ENCODE results near the gene IYD.

IYD gene

DNA sequence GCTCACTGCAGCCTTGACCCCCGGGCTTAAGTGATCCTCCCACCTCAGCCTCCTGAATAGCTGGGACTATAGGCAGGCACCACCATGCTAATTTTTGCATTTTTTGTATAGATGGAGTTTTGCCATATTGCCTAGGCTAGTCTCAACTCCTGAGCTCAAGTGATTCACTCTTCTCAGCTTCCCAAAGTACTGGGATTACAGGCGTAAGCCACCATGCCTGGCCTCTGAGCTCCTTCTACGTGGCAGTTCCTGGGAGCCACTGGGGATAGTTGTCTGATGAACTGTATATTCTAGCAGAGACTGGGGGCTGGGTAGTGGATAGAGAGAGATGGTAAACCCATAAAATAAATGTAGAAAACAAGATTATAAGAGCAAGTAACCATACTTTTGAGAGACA, 26.1 kb downstream of the IYD start:
- no peak for DNase-seq (ENCODE audit: low read depth, low spot score)

DNA sequence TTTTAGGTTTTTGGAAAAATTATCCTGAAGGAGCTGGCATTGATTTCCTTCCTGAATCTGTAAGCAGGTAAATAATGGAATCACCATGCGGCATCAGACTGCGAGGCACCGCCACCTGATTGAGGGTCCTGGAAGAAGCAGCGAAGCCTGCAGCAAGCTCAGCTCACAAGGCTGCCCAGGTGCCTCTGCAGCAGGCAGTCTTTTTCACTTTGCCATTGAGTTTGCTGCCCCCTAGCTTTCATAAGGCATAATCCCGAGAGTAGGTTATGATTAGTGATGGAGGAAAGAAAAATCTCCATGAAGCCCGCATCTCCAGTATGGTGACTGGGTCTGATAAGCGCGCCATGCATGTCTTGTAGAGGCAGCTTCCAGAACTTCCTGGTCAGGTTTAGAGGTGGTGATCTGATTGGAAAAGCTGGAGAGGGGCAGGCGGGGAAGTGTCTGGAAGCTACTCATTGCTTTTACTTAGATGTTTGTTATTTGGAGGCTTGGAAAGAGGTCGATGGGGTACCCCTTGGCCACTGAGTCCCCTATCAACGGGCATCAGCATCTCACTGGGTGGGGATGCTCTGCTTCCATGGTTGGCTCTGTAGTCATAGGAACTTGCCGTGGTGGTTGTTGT, 26.7 kb downstream of the IYD start:
- no peak for DNase-seq (ENCODE audit: low read depth, low spot score)

DNA sequence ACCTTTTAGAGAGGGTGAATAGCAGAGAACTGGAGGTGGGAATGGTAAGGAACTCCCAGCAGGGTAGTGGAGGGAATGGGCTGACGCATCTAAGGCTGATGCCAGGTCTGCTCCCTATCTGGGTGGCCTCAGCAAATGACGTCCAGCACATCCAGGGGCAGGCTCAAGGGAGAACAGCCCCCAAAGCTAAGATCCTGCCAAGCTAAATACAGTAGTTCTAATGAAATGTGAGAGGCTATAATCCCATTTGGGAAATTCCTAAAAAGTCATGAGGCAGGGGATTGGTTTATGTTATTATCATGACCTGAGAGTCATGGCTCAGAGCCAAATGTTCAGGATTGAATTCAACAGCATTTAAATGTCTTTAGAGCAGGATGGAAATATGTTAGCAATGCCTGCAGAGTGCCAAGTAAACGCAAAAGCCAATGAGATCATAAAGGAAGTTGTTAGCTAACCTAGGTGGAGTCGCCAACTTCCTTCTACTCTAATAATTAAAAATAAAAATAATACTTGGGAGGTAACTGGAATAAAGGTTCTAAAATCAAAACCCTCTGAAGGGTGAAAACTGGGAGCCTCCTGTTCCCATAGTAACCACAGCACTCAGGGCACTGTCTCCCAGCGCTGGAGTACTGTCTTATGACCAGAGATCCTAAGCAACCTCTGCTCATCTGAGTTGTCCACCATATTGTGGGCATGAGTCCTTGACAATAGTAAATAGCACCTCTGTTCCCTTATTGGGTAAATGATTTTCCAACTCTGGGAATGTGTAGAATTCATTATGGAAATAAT, 34.8 kb downstream of the IYD start:
- no peak for DNase-seq (ENCODE audit: low read depth, low spot score)

DNA sequence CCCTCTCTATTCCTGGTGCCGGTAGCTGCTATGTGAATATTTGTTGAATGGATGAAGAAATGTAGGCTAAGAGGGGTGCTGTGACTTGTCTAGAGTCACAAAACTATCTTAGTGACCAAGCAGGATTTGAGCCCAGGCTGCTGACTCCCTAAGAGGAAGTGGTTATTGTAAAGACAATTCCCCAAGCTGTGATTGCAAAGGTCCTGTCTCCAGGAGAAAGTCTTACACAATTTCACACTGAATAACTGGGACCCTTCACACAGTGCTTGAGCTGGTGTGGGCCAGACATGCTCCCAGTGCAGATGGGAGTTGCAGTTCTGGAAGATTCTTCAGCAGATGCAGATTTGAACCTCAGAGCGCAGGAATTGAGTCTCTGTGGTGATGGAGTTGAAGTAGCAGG, 38.1 kb downstream of the IYD start:
- no peak for DNase-seq (ENCODE audit: low read depth, low spot score)

DNA sequence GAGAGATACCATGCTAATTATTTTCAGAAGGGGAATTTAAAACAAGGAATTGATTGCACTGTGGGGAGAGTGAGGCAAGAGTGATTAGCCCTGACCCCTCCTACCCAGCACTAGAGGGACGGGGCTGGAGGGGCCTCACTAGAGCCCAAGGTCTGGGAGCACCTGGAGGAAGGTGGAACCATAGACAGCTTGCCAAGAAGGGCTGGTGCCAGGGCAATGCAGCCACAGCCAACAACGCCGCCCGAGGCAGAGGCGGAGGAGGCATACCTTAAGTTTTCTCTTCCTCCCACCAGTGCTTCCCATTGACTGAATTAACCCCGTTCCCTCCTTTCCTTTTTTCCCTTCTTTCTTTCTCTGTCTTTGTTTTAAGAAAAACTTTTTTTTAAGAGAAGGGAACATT, 40.0 kb downstream of the IYD start:
- DNase-seq (ENCODE audit: low read depth, low spot score) = no peak

DNA sequence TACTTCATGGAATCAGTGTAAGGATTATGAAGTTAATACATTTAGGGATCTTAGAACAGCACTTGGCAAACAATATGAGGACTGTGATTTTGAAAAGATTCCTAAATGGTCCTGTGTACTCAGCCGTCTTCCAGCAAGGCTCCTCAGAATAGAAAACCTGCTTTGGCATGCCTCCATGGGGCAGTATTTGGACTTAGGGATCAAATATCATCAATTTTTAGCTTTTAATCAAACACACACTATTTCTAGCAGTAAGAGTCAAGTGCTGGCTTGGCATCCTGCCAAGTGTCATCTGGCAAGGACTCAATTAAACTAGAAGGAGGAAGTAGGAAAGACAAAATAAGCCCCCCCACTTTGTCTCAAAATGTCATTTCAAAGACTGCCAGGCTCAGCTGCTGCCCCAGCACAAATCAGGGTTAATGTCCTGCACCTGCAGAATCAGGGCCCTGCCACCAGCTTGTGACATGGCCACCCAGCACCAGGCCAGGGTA, 40.8 kb downstream of the IYD start:
- no peak for DNase-seq (ENCODE audit: low read depth, low spot score)

DNA sequence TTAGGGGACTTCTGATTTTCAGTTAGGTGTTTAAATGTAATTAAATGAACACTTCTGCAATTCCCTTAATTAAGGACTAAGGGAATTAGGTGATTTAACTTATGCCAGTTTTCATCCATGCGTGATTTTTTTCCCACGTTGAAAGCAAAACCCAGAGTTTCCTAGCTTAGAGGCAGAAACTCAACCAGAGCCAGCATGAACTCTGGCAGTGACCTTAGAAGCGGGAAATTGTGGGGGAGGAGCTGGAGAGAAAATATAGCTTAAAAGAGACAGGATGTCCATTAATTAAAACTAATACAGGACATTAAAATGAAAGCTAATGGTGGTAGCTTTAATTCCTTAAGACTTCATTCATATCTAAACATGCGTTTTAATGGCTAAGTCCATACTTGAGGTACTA, 41.6 kb downstream of the IYD start:
- no peak for DNase-seq (ENCODE audit: low read depth, low spot score)

DNA sequence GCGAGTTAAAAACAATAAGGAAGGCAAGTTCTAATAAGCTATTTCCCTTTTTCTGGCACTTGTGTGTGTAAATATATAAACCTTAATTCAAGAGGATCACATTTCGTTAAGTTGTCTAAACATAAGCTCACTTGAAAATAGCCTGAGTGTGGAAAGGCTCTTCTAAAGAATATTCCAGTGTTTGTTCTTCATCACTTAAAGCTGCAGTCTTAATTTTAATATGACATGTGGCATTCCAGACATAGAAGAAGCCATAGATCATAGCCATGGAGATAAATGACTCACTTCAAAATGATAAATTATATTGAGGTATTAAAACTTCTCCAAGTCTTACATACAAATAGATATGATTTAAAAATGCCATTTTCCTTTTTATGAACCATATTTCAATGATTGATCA, 42.1 kb downstream of the IYD start:
- no peak for DNase-seq (ENCODE audit: low read depth, low spot score)

DNA sequence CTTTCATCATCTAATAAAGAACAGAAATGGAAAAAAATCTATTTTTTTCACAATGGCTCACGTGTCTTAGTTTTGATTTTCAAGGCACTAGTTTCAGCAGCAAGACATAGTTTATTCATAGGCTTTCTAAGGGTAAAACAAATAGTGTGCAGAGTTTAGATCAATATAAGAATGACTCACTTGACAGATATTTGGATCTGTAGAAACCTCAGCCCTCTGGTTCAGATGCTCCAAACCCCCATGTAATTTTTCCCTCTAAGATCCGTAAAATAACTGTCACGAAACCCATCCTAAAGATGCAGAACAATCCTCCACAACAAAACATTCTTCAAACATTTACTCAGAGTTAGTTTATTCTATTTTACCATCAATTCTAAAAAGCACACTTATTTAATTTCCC, 43.4 kb downstream of the IYD start:
- DNase-seq (ENCODE audit: low read depth, low spot score) = no peak

DNA sequence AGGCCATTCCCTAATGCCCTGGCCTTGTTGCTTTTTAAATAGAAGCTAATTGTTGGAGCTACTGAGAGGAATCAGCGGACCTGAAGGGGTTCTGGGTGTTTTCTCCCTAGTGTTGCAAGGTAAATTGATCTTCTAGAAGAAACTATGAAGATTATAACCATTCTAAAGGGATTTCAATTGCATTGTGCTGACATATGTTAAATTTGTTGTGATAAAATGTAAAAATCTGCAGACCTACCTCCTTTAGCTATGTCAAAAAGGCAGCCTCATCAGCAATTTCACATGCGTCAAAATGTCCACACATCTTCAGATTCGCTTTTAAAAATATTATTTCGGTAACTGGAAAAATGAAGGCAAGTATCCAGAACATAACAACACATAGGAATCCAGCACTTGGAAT, 44.4 kb downstream of the IYD start:
- no peak for DNase-seq (ENCODE audit: low read depth, low spot score)

DNA sequence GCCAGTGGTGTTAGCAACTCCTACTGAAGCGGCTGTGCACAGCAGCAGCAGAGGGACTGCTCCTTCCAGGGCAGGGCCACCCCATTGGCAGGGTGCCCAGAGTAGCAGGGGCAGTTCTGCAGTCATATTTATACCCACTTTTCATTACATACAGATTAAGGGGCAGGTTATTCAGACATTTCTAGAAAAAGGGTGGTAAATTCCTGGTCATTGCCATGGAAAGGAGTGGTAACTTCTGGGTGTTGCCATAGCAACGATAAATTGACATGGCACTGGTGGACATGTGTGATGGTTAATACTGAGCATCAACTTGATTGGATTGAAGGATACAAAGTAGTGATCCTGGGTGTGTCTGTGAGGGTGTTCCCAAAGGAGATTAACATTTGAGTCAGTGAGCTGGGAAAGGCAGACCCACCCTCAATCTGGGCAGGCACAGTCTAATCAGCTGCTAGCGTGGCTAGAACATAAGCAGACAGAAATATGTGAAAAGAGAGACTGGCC, 45.0 kb downstream of the IYD start:
- DNase-seq (ENCODE audit: low read depth, low spot score) = no peak

DNA sequence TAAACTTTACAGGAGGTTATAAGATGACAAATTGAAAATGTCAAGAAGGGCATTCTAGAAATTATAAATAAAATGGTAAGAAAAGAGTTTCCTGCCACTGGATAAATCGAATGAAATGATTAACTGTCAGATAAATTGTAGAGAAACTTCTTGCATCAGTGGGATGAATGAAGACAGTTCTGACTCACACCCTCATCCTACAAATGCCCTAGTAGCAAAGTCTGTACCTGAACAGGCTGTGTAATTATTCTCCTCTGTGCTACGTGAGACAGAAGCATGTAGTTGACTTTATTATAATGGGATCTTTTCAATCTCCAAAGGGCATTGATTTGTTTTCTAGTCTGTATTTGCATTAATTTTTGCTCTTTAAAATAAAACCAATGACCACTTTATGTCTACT, 47.3 kb downstream of the IYD start:
- no peak for DNase-seq (ENCODE audit: low read depth, low spot score)

DNA sequence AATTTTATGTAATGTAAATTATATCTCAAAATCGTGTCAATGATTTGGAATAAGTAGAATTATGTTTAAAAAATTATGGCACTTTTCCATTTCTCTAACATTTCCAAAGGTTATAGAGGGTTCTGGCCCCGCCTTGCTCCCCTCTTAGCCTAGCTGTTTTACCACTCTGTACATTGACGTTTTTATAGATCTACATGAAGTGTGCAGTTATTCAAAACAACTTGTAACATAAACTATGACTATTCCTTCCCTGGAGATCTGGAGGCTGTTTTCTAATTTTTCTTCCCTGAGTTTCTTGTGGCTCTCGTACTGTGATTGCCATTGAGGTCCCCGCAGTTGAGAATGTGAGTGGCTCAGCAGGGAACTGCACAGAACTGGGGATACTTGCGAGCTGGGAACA, 48.4 kb downstream of the IYD start:
- no peak for DNase-seq (ENCODE audit: low read depth, low spot score)

DNA sequence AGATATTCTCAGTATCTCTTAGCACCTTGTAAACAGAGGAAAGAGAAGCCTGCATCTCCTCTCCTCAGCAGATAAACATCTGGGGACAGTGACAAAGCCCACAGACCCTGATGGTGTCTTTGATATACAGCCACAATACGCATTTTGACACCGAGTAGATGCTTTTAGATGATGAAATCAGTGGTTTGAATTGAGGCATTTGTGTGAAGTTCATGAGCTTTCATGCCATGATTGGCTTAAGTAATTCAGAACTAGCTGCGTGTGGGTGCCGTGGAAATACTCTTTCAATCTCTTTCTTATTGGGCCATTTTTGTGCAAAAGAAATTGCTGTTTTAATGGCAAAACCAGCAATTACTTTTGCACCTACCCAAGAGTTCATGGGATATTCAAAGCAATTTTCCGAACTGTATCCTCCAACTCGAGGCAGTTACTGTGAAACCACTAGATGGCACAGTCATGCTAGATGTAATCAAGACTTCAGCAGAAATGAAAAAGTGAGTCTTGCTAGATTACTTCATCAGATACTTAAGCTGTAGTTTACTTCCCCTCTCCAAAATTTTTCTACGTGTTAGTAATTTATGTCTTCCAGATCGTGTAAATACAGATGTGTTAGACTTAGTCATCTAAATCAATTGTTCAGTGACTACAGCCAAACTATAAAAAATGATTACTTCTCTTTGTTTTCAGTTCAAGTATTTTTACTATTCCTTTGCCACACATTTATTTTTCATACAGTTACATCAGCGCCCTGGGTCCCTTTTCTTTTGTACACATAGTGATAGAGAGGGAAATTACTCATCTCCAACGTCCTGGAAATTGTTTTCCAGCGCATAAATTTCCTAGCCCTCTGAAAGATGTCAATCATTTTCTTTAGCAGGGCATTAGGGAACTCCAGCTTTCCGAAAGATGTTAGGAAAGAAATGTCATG, 49.4 kb downstream of the IYD start:
- no peak for DNase-seq (ENCODE audit: low read depth, low spot score)

DNA sequence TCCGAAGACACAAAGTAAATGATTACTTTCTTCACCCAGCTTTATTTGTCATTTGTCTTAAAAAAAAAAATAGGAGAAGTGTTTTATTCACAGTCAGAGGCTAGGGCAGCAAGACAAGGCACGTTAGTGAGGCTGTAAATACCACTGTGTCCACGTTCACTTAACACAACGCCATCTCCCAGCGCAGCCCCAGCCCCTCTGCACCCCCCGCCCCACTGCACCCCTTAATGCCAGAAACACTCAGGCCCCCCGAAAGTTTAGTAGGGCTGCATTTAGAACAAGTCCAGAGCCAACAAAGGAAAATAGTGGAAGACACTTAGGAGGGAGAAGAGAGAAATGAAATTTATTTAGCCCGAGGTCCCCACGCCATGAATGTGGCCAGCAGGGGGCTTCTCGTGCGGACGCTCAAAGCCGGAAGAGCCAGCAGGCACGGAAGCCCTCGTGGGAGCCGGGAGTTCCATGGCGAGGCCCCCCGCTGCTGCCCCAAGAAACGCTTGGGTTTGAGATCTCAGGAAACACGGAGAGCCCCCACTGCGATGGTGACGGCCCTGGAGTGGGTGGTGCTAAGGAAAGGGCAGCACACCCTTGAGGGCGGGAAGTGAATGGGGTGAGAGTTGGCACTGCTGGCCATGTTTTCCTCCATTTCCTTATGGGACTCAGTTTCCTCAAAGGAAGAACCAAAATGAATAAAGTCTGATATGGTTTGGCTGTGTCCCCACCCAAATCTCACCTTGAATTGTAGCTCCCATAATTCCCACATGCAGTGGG, 50.2 kb downstream of the IYD start:
- no peak for DNase-seq (ENCODE audit: low read depth, low spot score)

DNA sequence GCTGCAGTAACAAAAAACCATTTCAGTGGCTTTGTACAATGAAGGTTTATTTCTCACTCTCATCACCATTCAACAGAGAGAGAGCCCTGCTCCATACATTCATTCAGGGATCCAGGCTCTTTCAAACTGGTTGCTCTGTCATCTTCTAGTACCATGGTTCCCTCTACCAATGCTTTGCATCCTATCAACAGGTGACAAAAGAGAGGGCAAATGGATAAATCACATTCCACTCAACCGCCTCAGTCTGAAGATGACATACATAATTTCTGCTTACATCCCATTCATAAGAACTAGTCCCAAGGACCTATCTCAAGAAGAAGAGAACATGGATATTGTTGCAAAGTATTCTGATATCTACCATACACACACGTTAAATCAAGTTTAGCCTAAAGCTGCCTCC, 51.6 kb downstream of the IYD start:
- DNase-seq (ENCODE audit: low read depth, low spot score) = no peak

DNA sequence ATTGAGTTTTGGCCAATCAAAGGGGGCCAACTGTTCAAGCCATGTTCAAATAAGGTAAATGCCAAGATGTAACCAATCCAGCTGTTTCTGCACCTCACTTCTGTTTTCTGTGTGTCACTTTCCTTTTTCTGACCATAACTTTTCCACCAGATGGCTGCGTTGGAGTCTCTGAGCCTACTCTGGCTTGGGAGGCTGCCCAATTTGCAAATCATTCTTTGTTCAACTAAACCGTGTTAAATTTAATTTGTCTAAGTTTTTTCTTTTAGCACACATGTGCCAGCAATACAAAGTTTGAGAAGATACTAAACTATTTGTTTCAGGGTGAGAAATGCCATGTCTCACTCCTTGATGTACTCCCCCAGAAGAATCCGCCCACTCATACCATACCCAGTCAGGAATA, 52.1 kb downstream of the IYD start:
- DNase-seq (ENCODE audit: low read depth, low spot score) = no peak

DNA sequence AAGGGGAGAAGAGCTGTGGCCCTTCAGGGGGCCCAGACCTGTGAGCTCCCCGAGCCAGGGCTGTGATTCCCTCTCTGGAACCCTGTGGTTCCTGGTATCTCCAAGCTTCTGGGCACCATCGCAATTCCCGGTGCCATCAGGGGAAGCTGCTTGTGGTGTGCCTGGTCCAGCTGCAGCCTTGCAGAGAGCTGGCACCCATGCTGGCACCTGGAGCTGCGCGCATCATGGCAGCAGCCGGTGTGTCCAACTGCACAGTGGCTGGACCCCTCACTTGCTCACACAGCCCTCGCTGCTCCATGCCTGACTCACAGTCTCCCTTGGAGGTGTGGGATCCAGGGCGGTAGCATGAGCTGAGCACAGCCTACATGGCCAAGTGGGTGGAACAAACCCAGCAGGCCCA, 56.7 kb downstream of the IYD start:
- DNase-seq (ENCODE audit: low read depth, low spot score) = no peak

DNA sequence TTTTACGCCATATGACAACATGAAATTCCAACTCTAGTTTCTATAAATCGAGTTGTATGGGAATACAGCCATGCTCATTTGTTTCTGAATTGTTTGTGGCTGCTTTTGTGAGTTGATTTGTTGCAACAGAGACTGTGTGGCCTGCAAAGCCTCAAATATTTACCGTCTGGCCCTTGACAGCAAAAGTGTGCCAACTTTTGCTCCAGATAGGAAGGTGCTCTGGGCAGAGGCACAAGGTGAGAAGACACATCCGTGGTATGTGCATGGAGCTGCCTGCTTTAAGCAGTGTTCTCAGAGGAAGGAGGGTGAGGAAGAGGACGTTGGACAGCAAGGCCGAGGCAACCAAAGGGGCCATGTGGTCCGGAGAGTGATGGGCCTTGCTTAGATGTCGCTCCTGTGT, 57.4 kb downstream of the IYD start:
- DNase-seq (ENCODE audit: low read depth, low spot score) = no peak

DNA sequence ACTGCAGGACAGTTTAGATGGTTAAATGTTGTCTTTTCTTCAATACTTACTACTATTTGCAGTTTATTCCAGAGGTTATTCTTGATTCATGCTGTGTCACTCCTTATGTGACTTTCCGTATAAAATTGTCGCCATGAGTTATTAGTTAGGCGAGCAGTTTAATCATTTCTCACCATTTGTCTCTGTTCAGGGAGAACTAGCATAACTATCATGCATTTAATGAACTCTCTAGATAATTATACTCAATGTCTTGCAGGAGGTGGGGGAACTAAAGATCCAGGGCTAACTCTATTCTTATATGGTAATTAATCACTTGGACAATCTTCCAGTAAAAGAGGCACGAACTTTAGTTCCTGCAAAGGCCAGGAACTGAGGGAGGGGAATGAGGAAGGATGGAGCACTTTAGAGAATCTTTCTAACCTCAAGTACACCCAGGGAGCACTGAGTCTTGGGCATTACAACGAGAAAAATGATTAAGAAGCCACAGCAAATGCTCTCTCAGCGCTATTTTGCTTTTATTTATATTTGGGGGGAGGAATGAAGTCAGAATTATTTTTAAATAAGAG, 58.3 kb downstream of the IYD start:
- DNase-seq (ENCODE audit: low read depth, low spot score) = no peak

DNA sequence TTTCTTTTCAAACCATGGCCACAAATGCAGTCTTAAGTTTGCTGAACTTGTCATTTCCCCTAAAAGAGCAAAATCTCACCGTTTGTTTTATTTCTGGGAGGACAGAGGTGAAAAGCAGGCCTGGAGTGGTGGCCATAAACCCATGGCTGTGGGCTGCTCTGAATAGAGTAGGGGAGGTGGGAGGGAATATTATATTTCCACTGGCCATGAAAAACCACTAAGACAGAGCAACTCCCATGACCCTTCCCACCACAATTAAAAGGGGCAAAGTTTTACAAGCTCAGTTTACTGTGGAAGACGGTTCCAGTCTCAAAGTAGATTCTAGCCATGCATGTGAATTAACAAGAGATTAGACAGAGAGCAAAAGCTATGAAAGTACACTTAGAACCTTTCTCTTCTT, 59.0 kb downstream of the IYD start:
- no peak for DNase-seq (ENCODE audit: low read depth, low spot score)

All from activated CD4-positive, CD25-positive, alpha-beta regulatory T cell treated with anti-CD3 and anti-CD28 coated beads, Interleukin-2, amount 50 U/mL, for 16 hours (primary cell).